ENCODE data around the gene NUP54.

The NUP54 gene

GRCh38 chr4:76148142-76148865, at the start of gene NUP54:
TSS of gene NUP54 (minus strand) at chr4:76148397. CDS start at chr4:76148374, 23 bp downstream.
- H3K4me3 ChIP-seq (ENCODE audit: control insufficient read depth, low read depth, low read length), result peak within 1 kb of the TSS; percentile 81
- peak; percentile 95 for DNase-seq (ENCODE audit: low read depth)
- TF ChIP-seq, protein P1, sequence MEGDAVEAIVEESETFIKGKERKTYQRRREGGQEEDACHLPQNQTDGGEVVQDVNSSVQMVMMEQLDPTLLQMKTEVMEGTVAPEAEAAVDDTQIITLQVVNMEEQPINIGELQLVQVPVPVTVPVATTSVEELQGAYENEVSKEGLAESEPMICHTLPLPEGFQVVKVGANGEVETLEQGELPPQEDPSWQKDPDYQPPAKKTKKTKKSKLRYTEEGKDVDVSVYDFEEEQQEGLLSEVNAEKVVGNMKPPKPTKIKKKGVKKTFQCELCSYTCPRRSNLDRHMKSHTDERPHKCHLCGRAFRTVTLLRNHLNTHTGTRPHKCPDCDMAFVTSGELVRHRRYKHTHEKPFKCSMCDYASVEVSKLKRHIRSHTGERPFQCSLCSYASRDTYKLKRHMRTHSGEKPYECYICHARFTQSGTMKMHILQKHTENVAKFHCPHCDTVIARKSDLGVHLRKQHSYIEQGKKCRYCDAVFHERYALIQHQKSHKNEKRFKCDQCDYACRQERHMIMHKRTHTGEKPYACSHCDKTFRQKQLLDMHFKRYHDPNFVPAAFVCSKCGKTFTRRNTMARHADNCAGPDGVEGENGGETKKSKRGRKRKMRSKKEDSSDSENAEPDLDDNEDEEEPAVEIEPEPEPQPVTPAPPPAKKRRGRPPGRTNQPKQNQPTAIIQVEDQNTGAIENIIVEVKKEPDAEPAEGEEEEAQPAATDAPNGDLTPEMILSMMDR (conservative IDR thresholded peaks at IDR 0.05; ENCODE audit: control insufficient read depth, insufficient read depth, low read depth, low read length), result no peak

DNA sequence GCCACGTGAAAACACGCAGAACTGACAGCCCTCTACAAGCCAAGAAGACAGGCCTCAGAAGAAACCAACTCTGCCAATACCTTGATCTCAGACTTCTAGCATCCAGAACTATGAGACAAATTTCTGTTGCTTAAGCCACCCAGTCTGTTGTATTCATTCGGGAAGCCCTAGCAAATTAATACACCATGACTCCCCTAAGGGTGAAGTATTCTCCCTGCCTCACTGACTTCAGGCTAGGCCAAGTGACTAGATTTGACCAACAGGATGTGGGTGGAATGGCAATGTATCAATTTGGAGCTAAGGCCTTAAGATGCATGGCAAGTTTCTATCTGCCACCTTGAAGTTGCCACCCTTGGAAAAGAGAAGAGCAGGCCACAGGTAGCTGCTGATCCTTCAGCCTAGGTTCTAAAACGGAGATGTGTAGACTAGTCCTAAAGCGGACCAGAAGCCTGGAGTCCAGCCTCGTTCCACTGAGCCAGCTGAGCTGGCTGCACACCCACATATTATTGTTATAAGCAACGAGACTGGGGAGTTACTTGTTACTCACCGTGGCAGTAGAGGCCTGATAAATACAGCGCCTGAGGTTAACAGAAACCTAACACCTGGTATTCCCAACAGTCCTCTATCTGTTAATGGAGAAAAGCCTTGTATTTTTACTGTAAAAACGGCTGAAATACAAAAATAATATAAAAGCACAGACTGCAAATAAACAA, 49.0 kb upstream of the NUP54 start:
- TF ChIP-seq, protein P1 (conservative IDR thresholded peaks at IDR 0.05; ENCODE audit: control insufficient read depth, insufficient read depth, low read depth, low read length), result no peak
- peak; percentile 73 for DNase-seq (ENCODE audit: low read depth)
- no peak overlapping the region for H3K4me3 ChIP-seq (ENCODE audit: control insufficient read depth, low read depth, low read length)

DNA sequence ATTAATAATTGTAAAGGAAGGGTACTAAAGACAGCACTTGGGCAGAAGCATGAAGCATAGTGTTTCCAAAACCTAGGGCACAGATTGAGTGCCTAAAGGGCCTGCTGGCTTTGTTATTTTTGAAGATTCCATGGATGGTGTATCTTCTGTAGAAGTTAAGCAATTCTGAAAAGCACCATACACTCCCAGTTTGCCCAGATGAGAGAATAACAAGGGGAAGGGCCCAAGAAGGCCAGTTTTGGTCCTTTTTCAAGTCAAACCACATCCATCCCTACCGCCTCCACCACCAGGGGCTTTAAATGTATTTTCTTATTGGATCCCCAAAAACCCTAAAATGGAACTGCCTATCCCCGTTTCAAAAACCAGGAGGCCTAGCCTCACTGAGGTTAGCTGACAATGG, 48.2 kb upstream of the NUP54 start:
- TF ChIP-seq, protein P1 (conservative IDR thresholded peaks at IDR 0.05; ENCODE audit: control insufficient read depth, insufficient read depth, low read depth, low read length), result no peak
- H3K4me3 ChIP-seq (ENCODE audit: control insufficient read depth, low read depth, low read length), result no peak overlapping the region
- no peak for DNase-seq (ENCODE audit: low read depth)

- H3K4me3 ChIP-seq (ENCODE audit: control insufficient read depth, low read depth, low read length), result no peak overlapping the region
- DNase-seq (ENCODE audit: low read depth), result no peak
- TF ChIP-seq, protein P1 (conservative IDR thresholded peaks at IDR 0.05; ENCODE audit: control insufficient read depth, insufficient read depth, low read depth, low read length), result no peak
Observed at GRCh38 chr4:76195326-76195725, 47.1 kb upstream of the NUP54 start.

GRCh38 chr4:76194325-76194724, 46.1 kb upstream of the NUP54 start:
- TF ChIP-seq, protein P1 (conservative IDR thresholded peaks at IDR 0.05; ENCODE audit: control insufficient read depth, insufficient read depth, low read depth, low read length), result no peak
- peak; percentile 96 for DNase-seq (ENCODE audit: low read depth)
- no peak overlapping the region for H3K4me3 ChIP-seq (ENCODE audit: control insufficient read depth, low read depth, low read length)

DNA sequence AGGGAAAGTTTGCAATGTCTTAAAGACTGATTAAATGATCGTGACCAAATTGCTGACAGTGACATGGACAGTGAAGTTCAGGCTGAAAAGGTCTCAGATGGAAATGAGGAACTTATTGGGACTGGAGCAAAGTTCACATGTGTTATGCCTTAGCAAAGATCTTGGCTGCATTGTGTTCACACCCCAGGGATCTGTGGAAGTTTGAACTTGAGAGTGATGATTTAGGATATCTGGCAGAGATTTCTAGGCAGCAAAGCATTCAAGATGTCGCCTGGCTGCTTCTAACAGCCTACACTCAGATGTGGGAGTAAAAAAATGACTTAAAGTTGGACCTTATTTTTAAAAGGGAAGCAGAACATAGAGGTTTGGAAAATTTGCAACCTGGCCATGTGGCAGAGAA, 44.0 kb upstream of the NUP54 start:
- TF ChIP-seq, protein P1 (conservative IDR thresholded peaks at IDR 0.05; ENCODE audit: control insufficient read depth, insufficient read depth, low read depth, low read length), result no peak
- H3K4me3 ChIP-seq (ENCODE audit: control insufficient read depth, low read depth, low read length), result no peak overlapping the region
- peak; percentile 70 for DNase-seq (ENCODE audit: low read depth)
